GM12873 (cell line): ENCODE data around the gene NRM.

Experiments used
- TF ChIP-seq, protein P1 (sequence below): IDR thresholded peaks from 2 replicates; pipeline ENCODE4 v1.5.1; 2012; ENCODE audit warnings: low read depth, mild to moderate bottlenecking, moderate library complexity, low read length, control low read depth; ENCODE audit not compliant: insufficient read depth; ENCODE audit errors: missing control alignments

NRM gene, protein sequence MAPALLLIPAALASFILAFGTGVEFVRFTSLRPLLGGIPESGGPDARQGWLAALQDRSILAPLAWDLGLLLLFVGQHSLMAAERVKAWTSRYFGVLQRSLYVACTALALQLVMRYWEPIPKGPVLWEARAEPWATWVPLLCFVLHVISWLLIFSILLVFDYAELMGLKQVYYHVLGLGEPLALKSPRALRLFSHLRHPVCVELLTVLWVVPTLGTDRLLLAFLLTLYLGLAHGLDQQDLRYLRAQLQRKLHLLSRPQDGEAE

DNA sequence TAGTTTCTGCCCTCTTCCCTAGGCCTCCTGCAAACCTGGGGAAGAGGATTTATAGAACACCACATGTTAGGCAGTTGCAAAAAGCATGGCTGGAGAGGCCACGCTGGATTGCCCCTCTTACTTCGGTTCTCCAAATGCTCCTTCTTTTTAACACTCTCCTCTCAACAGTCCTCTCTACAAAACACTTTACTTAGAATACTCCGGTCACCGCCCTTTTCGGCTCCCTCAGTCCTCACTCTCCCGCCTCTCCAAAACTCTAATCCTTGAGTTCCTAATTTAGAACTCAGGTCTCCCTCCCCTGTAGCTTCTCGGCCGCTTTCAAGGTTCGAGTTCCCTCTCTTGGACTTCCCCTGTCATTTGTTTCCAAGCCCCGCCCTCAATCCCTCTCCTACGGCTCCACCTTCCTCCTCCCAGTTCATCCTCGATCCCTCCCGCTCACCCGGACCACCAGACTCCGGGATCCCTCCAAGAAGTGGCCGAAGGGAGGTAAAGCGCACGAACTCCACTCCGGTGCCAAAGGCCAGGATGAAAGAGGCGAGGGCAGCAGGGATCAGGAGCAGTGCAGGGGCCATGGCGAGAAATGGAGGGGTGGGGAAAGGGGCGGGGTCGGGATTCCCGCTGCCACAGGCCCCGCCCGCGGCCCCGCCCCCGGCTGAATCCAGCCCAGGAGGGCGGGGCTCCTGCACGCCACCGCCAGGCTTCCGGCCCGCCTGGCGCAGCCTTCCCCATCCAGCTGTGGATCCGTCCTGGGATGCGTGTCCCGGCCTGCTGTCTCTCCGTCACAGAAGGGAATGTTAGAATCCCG is at the start of gene NRM:
NRM (minus strand) TSS at position 582 of the 805 bp plus-strand sequence; CDS start at position 572, 10 bp downstream.
- TF ChIP-seq, protein P1, sequence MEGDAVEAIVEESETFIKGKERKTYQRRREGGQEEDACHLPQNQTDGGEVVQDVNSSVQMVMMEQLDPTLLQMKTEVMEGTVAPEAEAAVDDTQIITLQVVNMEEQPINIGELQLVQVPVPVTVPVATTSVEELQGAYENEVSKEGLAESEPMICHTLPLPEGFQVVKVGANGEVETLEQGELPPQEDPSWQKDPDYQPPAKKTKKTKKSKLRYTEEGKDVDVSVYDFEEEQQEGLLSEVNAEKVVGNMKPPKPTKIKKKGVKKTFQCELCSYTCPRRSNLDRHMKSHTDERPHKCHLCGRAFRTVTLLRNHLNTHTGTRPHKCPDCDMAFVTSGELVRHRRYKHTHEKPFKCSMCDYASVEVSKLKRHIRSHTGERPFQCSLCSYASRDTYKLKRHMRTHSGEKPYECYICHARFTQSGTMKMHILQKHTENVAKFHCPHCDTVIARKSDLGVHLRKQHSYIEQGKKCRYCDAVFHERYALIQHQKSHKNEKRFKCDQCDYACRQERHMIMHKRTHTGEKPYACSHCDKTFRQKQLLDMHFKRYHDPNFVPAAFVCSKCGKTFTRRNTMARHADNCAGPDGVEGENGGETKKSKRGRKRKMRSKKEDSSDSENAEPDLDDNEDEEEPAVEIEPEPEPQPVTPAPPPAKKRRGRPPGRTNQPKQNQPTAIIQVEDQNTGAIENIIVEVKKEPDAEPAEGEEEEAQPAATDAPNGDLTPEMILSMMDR = no peak

DNA sequence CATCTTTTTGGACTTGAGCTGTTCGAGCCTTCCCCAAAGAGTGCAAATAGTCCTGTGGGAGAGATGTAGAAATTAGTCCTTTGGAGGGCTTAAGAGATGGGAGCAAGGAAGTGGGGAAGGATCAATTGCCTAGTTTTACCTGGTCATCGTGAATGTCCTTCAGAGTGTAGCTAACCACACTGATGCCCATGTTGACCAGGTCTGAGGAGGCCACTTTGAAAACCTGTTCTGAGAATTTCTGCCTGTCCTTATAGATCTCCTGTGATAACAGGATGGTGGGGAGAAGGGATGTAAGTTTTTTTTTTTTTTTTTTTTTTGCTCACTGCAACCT is 49.7 kb upstream of the NRM start:
- TF ChIP-seq, protein P1 = no peak

DNA sequence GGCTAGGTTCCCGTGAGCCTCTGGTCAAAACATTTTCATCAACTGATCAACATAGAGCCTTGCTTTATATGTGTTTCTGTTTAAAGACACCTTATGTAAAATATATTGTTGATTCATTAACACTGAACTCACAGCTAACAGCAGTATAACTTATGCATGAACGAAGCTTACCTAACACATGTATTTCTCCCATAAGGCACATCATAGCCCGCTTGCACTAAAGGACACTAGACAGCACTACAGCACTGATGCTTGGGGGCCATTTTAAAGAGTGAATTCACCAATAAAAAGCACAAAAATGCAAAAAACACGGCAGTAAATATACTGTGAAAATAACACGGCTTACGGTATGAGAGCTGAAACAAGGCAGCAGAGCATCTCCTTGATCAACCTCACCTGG is 47.7 kb upstream of the NRM start:
- TF ChIP-seq, protein P1 = no peak

DNA sequence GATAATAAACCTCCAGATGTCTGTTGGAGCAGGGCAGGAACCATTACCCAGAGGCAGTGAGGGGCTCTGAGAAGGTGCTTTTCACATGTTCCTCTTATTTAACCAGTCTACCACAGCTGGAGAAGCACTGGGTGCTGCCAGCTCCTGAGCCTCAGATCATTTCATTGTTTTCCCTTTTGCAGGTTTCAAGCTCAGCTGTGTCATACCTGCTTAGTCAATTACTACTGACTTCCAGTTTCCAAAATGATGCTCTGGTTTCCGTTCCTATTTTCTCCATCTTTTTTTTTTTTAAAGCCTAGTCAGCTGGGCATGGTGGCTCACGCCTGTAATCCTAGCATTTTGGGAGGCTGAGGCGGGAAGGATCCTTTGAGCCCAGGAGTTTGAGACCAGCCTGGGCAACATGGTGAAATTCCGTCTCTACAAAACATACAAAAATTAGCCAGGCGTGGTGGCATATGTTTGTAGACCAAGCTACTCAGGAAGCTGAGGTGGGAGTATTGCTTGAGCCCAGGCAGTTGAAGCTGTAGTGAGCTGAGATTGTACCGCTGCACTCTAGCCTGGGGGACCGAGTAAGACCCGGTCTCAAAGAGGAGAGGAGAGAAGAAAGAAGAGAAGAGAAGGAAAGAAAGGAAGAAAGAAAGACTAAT is 45.0 kb upstream of the NRM start:
- TF ChIP-seq, protein P1 = no peak

DNA sequence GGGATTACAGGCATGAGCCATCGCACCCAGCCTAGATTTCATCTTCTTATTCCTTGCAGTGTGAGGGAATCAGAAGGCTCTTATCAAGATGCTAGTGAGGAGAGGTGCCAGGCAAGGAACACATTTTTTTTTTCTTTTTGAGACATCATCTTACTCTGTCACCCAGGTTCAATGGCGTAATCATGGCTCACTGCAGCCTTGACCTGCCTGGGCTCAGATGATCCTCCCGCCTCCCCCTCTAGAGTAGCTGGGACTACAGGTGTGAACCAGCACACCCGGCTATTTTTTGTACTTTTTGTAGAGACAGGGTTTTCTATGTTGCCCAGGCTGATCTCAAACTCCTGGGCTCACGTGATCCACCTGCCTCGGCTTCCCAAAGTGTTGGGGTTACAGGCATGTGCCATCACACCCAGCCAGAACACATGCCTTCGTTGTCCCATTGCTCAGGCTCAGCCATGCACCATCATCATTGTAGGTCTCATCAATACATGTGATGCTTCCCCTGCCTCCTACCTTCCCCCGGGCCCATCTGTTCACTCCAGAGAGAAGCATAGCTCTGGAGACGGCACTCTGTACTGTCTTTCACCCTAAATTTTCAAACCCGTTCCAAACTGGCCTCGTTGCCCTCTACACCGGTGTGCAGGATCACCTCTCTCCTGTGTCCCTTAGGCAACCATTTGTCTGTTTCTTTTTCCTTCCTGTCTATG is 41.6 kb upstream of the NRM start:
- TF ChIP-seq, protein P1 = no peak

DNA sequence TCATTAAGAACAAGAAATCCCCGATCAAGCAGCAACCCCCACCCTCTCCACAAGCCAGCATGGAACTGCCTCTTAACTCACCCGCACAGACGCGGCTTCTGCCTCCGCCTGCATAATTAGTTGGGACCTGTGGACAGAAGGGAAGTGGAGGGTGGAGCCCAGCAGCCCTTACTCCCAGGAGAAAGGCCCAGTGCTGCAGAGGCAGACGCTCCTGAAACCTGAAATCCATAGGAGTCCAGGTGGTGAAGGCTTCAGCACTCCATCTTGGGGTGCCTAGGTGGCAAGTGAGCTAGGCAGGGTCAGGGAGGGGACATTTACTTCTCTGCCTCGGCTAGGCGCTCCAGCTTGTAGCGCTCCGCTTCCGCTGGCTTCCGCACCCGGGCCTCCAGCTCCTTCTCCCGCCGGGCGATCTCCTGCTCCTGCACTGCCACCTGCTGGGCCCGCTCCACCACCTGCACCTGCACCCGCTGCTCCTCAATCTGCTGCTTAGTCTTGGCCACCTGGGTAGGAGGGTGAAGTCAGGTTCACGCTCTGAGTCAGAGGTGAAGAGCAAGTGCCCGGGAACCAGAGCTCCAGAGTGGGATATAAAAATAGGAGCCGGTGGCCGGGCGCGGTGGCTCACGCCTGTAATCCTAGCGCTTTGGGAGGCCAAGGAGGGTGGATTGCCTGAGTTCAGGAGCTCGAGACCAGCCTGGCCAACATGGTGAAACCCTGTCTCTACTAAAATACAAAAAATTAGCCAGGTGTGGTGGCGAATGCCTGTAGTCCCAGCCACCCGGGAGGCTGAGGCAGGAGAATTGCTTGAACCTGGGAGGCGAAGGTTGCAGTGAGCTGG is 40.0 kb upstream of the NRM start:
- TF ChIP-seq, protein P1 = peak; percentile 89
